HG02885 (cell line): Measurements from ENCODE around the gene MKKS.

Source experiments
- ATAC-seq: cut with Tn5 transposase; IDR thresholded peaks from one replicate; pipeline ENCODE4 v1.9.1; 2021; ENCODE audit warnings: mild to moderate bottlenecking; ENCODE audit not compliant: unreplicated experiment, poor library complexity

Gene MKKS

DNA sequence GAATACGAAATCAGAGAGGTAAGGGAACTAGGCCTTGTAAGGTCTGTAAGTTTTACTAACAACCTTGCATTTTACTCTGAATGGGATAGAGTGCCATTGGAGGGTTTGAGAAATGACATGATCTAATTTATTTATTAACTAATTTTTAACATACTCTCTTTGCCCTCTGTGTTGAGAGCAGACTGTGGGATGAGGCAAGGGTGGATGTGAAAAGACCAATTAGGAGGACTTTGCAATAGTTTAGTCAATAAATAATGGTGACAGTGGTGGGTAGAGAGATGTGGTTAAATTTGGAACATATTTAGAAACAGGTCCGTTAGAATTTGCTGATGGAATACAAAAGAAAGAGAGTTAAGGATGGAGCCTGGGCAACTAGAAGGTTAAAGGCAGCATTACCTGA, 60.0 kb downstream of the MKKS start:
- ATAC-seq, result no peak

GRCh38 chr20:10371467-10371866, 62.6 kb downstream of the MKKS start:
- no peak for ATAC-seq

- no peak for ATAC-seq
These were observed 63.7 kb downstream of the MKKS start for GRCh38 chr20:10370091-10370887.

- no peak for ATAC-seq
These were observed 64.3 kb downstream of the MKKS start for GRCh38 chr20:10369723-10370090.

- ATAC-seq, result no peak
These were observed 65.3 kb downstream of the MKKS start for GRCh38 chr20:10368702-10369041.

- ATAC-seq, result no peak
These were observed 65.9 kb downstream of the MKKS start for GRCh38 chr20:10367943-10368701.

- no peak for ATAC-seq
These were observed 66.4 kb downstream of the MKKS start for GRCh38 chr20:10367693-10367942.

GRCh38 chr20:10366898-10367692, 66.9 kb downstream of the MKKS start:
- no peak for ATAC-seq

DNA sequence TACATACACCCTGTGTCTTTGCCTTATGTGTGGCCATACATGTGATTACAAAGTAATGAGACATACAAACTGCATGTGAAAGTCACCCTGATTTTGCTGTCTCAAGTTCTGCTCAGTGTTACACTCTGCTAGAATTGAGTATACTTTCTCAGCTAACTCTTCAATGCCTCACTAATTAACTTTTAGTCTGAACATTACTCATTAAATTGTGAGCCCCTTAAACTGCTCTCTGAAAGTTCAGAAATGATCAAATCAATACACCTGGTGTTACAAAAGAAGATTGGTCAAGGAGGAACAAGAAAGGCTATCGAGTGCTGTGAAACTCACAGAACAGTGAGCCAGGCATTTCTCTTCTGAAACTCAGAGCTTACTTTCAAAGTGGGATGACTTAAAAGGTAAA, 71.3 kb downstream of the MKKS start:
- no peak for ATAC-seq

- no peak for ATAC-seq
These were observed 73.1 kb downstream of the MKKS start for GRCh38 chr20:10360878-10361277.

GRCh38 chr20:10359621-10360040, 74.4 kb downstream of the MKKS start:
- ATAC-seq, result no peak

DNA sequence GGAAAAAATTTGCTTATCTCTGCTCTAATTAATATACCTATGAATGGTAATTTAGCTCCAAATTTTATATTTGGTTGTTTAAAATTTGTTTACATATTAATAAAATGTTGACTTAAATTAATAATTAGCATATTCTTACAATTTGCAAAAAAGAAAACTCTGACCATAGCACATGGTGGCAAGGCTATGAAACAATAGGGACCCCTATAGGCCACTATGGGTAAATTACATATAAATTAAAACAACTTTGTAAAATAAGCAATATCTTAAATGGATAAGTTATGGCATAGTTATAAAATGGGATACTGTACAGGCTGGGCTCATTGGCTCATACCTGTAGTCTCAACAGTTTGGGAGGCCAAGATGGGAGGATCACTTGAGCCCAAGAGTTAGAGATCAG, 76.0 kb downstream of the MKKS start:
- no peak for ATAC-seq

- no peak for ATAC-seq
These were observed 76.8 kb downstream of the MKKS start for GRCh38 chr20:10357061-10357708.

DNA sequence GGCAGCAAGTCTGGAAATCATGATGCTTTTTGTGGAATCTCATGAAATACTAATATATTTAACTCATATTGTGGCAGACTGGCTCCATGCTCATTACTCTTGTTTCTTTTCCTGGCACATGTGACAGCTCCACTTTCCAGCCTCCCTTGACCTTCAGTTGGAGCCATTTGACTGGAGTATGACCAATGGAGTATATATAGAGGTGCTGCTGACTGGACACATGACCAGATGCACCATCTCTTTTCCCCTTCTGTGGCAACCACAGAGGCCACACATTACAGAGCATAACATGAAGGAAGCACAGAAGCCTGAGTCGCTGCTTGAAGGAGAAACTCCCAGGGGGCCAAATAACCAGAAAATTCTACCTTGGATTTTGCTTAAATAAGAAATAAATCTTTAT, 77.4 kb downstream of the MKKS start:
- no peak for ATAC-seq

GRCh38 chr20:10352934-10353824, 80.8 kb downstream of the MKKS start:
- no peak for ATAC-seq
